Prostate gland (tissue), 2 donors: Measurements from ENCODE around the gene IQSEC3. TPM values are rescaled to one million over a fixed set of nuclear protein-coding genes. Genes with fewer than 3 reads are reported as not detected.

Experiments
- DNase-seq: peaks from one replicate; pipeline ENCODE4 v3.0.0-alpha.2; 2019; ENCODE audit warnings: low spot score
- H3K27ac ChIP-seq, 2 donors: fragments of 200-600 bp; sonication (generic); 2 replicates each; pipeline ENCODE4 v1.5.1; 2017 to 2019
- H3K27me3 ChIP-seq: fragments of 200-600 bp; sonication (generic); replicated peaks from 2 replicates; pipeline ENCODE4 v1.5.1; 2019; ENCODE audit not compliant: insufficient read depth
- H3K36me3 ChIP-seq, 2 donors: fragments of 200-600 bp; sonication (generic); 1 replicate in 1 of 2; 2 replicates in 1 of 2; pipeline versions ENCODE4 v1.5.1 to v1.8.1; 2017 to 2019
- H3K4me1 ChIP-seq: fragments of 200-600 bp; sonication (generic); replicated peaks from 2 replicates; pipeline ENCODE4 v1.5.1; 2019
- H3K4me3 ChIP-seq, 2 donors: fragments of 200-600 bp; sonication (generic); 2 replicates each; pipeline ENCODE4 v1.5.1; 2017 to 2019
- H3K9me3 ChIP-seq: fragments of 200-600 bp; sonication (generic); 2 replicates; pipeline ENCODE4 v1.5.1; 2017
- POLR2A ChIP-seq: fragments of 450-650 bp; IDR thresholded peaks from one replicate; pipeline ENCODE4 v1.6.1; 2016; ENCODE audit warnings: antibody characterized with exemption, mild to moderate bottlenecking
- POLR2AphosphoS5 ChIP-seq: sonication (generic); formaldehyde crosslinking; IDR thresholded peaks from one replicate; pipeline ENCODE4 v1.6.1; 2017; ENCODE audit warnings: antibody characterized with exemption
- WGBS: methylation state at CpG from one replicate; pipeline ENCODE4 v1.1.5; 2018; 5-methylcytosine and 5-hydroxymethylcytosine counted together
- intact Hi-C: fragments of 100-400 bp; cut with DNase I; formaldehyde crosslinking; loops from one replicate; pipeline ENCODE4 v1.14.2; 2022
- total RNA-seq, 2 donors: library from RNA; depleted of rRNA; stranded (reverse); fragments of >200 nt; gene quantifications; one replicate each; pipeline ENCODE4 v1.1.0, GENCODE V29; 2016
- TF ChIP-seq, protein P1 (sequence below), 4 experiments: fragments of 200-600 bp in 2 of 4; fragments of 450-650 bp in 2 of 4; sonication (generic) in 2 of 4; IDR thresholded peaks; 1 replicate in 3 of 4; 2 replicates in 1 of 4; pipeline ENCODE4 v1.5.1; 2016 to 2019; ENCODE audit warnings: antibody characterized with exemption in 4 of 4, mild to moderate bottlenecking in 2 of 4, moderate library complexity in 2 of 4

Gene IQSEC3
- total RNA-seq, 2 donors from 2014 or later: 0.14 to 2.6 TPM

DNA sequence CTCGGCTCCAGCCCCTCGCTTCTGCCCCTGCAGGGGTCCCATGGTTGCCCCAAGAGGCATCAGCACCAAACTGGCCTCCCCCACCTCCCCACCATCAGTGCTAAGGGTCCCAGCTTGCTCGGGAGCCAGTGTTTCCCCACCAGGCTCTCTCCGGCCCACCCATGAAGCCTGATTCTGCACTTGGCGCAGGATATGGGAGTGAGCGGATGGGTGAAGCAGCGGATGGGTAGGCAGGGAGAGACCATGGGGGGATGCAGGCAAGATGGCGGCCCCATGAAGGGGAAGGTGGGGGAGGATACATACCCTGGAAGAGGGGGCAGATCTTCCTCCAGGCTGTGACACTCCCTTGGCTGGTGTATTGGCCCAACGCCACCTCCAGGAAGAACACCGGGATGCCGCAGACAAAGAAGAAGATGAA is 137.7 kb downstream of the IQSEC3 start:
- no peak overlapping the region for H3K4me3 ChIP-seq
- intact Hi-C loops: no loop called here
- no peak overlapping the region for H3K27ac ChIP-seq
- H3K36me3 ChIP-seq: no peaks in the 10 kb centered on the region
- H3K9me3 ChIP-seq: no peaks in the 10 kb centered on the region
- TF ChIP-seq, protein P1, sequence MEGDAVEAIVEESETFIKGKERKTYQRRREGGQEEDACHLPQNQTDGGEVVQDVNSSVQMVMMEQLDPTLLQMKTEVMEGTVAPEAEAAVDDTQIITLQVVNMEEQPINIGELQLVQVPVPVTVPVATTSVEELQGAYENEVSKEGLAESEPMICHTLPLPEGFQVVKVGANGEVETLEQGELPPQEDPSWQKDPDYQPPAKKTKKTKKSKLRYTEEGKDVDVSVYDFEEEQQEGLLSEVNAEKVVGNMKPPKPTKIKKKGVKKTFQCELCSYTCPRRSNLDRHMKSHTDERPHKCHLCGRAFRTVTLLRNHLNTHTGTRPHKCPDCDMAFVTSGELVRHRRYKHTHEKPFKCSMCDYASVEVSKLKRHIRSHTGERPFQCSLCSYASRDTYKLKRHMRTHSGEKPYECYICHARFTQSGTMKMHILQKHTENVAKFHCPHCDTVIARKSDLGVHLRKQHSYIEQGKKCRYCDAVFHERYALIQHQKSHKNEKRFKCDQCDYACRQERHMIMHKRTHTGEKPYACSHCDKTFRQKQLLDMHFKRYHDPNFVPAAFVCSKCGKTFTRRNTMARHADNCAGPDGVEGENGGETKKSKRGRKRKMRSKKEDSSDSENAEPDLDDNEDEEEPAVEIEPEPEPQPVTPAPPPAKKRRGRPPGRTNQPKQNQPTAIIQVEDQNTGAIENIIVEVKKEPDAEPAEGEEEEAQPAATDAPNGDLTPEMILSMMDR (IDR thresholded peaks at IDR 0.05): no peak
- TF ChIP-seq POLR2AphosphoS5: no peak
- TF ChIP-seq POLR2A: no peak
- no peaks in the 10 kb centered on the region for H3K4me1 ChIP-seq
- DNase-seq: no peak
- WGBS: 86% methylated on average over 11 of the region's 11 CpGs
- H3K27me3 ChIP-seq: no peaks in the 10 kb centered on the region

DNA sequence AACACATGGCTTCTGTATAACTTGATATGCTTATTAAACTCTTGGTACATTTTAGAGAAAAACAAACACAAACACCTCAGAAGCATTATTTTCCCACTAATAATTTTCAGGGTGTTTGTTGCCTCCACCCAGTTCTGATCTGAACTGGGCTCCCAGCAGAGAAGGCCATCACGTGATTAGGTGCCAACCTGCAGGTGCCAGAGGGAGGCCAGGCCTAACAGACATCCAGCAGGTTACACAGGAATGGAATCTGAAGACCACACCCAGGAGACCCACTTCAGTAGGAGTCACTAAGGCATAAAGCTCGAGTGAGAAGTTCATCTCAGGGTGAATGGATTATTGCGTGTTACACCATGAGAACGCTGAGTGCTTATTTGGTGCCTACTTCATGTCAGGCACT is 138.5 kb downstream of the IQSEC3 start:
- H3K36me3 ChIP-seq: no peaks in the 10 kb centered on the region
- H3K27me3 ChIP-seq: no peaks in the 10 kb centered on the region
- no peak for TF ChIP-seq POLR2A
- TF ChIP-seq, protein P1 (IDR thresholded peaks at IDR 0.05): no peak
- no peak for TF ChIP-seq POLR2AphosphoS5
- H3K4me1 ChIP-seq: no peaks in the 10 kb centered on the region
- no peak overlapping the region for H3K27ac ChIP-seq
- WGBS: 77% methylated on average over 4 of the region's 4 CpGs
- intact Hi-C loops: no loop called here
- DNase-seq: no peak
- H3K9me3 ChIP-seq: no peaks in the 10 kb centered on the region
- H3K4me3 ChIP-seq: no peak overlapping the region

DNA sequence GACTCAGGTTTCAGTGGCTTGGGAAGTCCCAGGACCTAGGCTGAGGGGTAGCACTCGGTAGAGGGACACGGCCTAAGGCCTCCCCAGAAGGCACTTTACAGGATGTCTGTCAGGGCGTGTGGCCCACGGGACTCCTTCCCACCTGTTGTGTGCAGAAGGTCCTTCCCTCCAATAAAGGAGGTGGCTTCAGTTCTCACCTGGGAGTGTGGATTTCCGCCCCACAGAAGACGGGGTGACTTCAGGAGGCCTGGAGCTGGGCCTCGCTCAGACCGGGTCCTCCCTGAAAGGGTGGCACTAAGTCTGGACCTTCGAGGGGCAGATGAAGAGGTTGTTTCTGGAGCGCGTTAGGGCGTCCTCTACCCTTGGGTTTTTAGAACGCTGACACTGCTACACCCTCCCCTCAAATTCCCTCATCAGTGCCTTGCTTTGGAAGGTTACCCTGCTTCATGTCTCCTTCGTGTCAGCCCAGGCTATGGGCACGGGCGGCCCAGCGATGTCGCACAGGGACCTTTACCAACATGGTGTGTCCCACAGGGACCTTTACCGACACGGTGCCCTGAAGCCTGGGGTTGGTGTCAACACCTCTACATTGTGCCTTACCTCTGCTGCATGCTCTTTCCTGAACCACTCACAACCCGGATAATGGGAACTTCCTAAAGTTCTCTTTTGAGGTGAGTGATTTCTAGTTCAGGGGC is 140.3 kb downstream of the IQSEC3 start:
- no peak for TF ChIP-seq POLR2AphosphoS5
- TF ChIP-seq, protein P1 (IDR thresholded peaks at IDR 0.05): no peak
- TF ChIP-seq POLR2A: no peak
- intact Hi-C loops: no loop called here
- no peaks in the 10 kb centered on the region for H3K9me3 ChIP-seq
- no peaks in the 10 kb centered on the region for H3K4me1 ChIP-seq
- H3K27me3 ChIP-seq: no peaks in the 10 kb centered on the region
- H3K27ac ChIP-seq: no peak overlapping the region
- 93% methylated on average over 21 of the region's 21 CpGs for WGBS
- no peaks in the 10 kb centered on the region for H3K36me3 ChIP-seq
- no peak overlapping the region for H3K4me3 ChIP-seq
- no peak for DNase-seq

DNA sequence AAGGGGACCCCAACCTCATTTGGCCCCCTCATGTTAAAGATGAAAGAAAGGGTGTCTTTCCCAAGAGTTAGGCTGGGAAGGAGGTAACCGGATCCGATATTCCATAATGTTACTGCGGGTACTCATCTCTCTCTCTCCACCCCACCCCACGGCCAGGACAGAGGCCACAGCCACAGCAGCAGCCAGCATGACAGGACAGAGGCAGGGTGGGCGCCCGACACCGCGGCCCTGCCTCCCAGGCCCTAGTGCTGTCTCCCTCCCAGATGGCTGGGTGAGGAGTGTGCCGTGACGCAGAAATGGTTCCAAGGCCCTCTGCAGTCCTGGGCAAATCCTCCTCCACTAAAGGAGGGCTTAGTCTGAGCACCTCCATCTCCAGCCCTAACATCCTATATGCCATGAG is 141.2 kb downstream of the IQSEC3 start:
- H3K9me3 ChIP-seq: no peaks in the 10 kb centered on the region
- H3K36me3 ChIP-seq: no peaks in the 10 kb centered on the region
- intact Hi-C loops: no loop called here
- WGBS: 90% methylated on average over 10 of the region's 10 CpGs
- H3K27ac ChIP-seq: no peak overlapping the region
- no peak for DNase-seq
- H3K27me3 ChIP-seq: no peaks in the 10 kb centered on the region
- no peak overlapping the region for H3K4me3 ChIP-seq
- TF ChIP-seq POLR2A: no peak
- TF ChIP-seq, protein P1 (IDR thresholded peaks at IDR 0.05): no peak
- TF ChIP-seq POLR2AphosphoS5: no peak
- no peaks in the 10 kb centered on the region for H3K4me1 ChIP-seq

DNA sequence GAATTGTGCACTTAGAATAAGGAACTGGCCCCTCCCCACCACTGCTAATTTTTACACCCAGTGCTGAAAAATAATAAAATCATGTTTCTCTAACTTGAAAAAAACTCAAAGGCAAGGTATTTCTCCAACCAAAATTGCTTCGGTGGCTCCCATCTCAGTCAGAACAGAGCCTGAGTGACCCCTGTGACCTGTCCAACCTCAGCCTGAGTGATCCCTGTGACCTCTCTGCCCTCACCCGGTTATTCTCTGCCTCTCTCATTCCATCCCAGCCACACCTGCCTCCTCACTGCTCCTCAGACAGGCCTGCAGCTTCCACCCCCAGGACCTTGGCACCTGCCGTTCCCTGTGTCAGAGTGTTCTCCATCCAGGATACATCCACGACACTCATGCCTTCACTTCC is 142.2 kb downstream of the IQSEC3 start:
- DNase-seq: no peak
- 75% methylated on average over 4 of the region's 4 CpGs for WGBS
- TF ChIP-seq, protein P1 (IDR thresholded peaks at IDR 0.05): no peak
- no peaks in the 10 kb centered on the region for H3K36me3 ChIP-seq
- H3K27ac ChIP-seq: no peak overlapping the region
- no peaks in the 10 kb centered on the region for H3K27me3 ChIP-seq
- no peak overlapping the region for H3K4me3 ChIP-seq
- no peaks in the 10 kb centered on the region for H3K4me1 ChIP-seq
- intact Hi-C loops: no loop called here
- H3K9me3 ChIP-seq: no peaks in the 10 kb centered on the region
